ENCODE results near the gene GPRC5C.
A peak's percentile ranks its signal among the peaks of the same experiment; 100 is the strongest.

GPRC5C gene, protein sequence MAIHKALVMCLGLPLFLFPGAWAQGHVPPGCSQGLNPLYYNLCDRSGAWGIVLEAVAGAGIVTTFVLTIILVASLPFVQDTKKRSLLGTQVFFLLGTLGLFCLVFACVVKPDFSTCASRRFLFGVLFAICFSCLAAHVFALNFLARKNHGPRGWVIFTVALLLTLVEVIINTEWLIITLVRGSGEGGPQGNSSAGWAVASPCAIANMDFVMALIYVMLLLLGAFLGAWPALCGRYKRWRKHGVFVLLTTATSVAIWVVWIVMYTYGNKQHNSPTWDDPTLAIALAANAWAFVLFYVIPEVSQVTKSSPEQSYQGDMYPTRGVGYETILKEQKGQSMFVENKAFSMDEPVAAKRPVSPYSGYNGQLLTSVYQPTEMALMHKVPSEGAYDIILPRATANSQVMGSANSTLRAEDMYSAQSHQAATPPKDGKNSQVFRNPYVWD

GRCh38 chr17:74431568-74432423 is at the start of gene GPRC5C:
Gene GPRC5C (plus strand): TSS chr17:74432088. CDS start chr17:74439777, 7,689 bp downstream.
- Histone ChIP-seq H3K4me3 (ENCODE audit: low read length) (peak within 1 kb of the TSS; percentile 35), H3K9me3 (ENCODE audit: low read length) (peaks cover 6% of the 10 kb centered on the region), H3K4me1 (ENCODE audit: insufficient read depth, low read length) (peaks cover 18% of the 10 kb centered on the region), H3K27me3 (ENCODE audit: insufficient read depth, low read length) (peaks cover 69% of the 10 kb centered on the region), H2AFZ (ENCODE audit: low read depth, low read length) (peak within 1 kb of the TSS; percentile 62), H3K36me3 (ENCODE audit: insufficient read depth, low read length) (no peaks in the 10 kb centered on the region)

- peaks cover 6% of the 10 kb centered on the region for H3K27me3 ChIP-seq (ENCODE audit: insufficient read depth, low read length)
- H3K36me3 ChIP-seq (ENCODE audit: insufficient read depth, low read length), result no peaks in the 10 kb centered on the region
- no peaks in the 10 kb centered on the region for H3K9me3 ChIP-seq (ENCODE audit: low read length)
- H3K4me3 ChIP-seq (ENCODE audit: low read length), result no peak overlapping the region
- H2AFZ ChIP-seq (ENCODE audit: low read depth, low read length), result no peak overlapping the region
- H3K4me1 ChIP-seq (ENCODE audit: insufficient read depth, low read length), result peaks cover 2% of the 10 kb centered on the region
Measured at GRCh38 chr17:74383141-74383540, 48.7 kb upstream of the GPRC5C start.

DNA sequence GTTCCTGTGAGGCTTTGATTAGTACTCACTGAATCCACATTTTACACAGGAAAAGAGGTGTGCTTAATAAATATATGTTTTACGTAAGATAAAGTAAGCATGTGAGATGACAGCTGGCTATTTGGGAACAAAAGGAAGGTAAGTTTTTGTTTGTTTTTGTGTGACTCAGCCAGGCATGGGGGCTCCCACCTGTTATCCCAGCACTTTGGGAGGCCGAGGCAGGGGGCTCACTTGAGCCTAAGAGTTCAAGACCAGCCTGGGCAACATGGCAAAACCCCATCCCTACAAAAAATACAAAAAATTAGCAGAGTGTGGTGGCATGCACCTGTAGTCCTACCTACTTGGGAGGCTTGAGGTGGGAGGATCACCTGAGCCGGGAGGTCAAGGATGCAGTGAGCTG is 46.7 kb upstream of the GPRC5C start:
- Histone ChIP-seq H3K27me3 (ENCODE audit: insufficient read depth, low read length) (peaks cover 9% of the 10 kb centered on the region), H2AFZ (ENCODE audit: low read depth, low read length) (no peak overlapping the region), H3K9me3 (ENCODE audit: low read length) (no peaks in the 10 kb centered on the region), H3K36me3 (ENCODE audit: insufficient read depth, low read length) (no peaks in the 10 kb centered on the region), H3K4me1 (ENCODE audit: insufficient read depth, low read length) (no peaks in the 10 kb centered on the region), H3K4me3 (ENCODE audit: low read length) (no peak overlapping the region)

GRCh38 chr17:74386386-74386785 is 45.5 kb upstream of the GPRC5C start:
- Histone ChIP-seq H2AFZ (ENCODE audit: low read depth, low read length) (no peak overlapping the region), H3K4me1 (ENCODE audit: insufficient read depth, low read length) (no peaks in the 10 kb centered on the region), H3K9me3 (ENCODE audit: low read length) (no peaks in the 10 kb centered on the region), H3K27me3 (ENCODE audit: insufficient read depth, low read length) (peaks cover 9% of the 10 kb centered on the region), H3K36me3 (ENCODE audit: insufficient read depth, low read length) (no peaks in the 10 kb centered on the region), H3K4me3 (ENCODE audit: low read length) (no peak overlapping the region)

DNA sequence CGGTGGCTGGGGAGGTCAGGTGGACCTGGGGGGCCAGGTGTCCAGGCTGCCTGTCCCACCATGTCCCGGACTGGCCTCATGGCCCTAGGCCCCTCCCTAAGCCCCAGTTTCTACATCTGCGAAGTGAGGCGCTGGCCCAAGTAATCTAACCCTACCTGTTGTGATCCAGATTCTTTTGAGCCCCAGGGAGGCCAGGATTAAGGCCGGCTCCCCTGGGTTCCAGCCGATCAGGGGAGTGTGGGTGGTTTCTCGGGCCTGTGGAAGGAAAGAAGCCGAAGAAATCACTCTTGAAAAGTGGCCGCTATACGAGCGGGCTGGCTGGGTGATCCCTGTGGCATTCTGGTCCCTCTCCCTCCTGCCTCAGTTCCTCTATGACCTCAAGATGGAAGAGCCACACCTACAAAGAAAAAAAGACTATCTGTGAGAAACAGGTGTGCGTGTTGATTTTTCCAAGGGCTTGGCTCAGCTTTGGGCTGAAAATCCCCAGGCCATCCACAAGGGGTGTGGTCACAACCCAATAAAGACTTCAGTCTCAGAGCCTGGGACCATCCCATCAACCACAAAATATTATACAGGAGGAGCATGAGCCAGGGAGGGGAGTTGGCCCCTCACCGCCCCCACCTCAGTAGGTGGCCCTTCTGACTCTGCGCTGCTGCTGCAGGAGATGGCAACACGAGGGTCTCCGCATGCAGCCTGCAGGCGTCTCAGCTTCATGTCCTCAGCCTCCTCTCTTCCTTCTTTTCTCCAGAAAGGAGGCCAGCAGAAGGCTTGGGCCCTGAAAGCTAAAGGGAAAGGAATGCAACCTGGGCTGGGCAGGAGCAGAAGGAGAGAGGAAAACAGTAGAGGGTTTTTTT is 44.3 kb upstream of the GPRC5C start:
- Histone ChIP-seq H2AFZ (ENCODE audit: low read depth, low read length) (no peak overlapping the region), H3K4me1 (ENCODE audit: insufficient read depth, low read length) (no peaks in the 10 kb centered on the region), H3K36me3 (ENCODE audit: insufficient read depth, low read length) (no peaks in the 10 kb centered on the region), H3K4me3 (ENCODE audit: low read length) (no peak overlapping the region), H3K27me3 (ENCODE audit: insufficient read depth, low read length) (peaks cover 9% of the 10 kb centered on the region), H3K9me3 (ENCODE audit: low read length) (no peaks in the 10 kb centered on the region)

DNA sequence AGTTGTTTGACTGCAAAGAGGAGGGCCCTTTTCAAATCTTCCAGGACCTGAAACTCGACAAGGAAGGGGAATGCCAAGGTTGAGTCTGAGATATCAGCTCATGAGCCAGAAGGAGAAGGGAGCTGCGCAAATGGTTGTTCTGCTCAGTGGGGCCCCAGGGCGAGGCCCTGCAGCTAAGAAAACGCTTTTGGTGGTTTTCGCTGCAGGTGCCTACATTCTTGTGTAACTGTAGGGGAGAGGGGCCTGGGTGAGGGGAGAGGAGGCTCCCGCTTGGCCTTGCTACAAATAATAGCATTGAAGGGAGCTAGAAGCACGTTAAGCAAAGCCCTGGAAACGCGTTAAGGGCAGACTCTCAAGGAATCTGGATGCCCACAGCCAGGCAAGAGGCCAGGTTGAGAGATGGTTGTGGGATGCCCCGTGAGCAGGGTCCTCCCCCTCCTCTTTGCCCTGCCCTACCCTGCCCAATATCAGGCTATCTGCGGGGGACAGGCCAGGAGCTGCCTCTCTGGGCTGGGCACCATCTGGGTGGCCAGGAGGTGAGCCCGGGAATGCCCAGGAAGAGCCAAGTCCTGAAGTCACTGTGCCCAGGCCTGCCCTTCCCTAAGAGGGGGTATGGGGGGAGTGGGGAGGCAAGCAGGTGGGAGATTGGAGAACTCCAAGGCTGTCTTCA is 42.7 kb upstream of the GPRC5C start:
- Histone ChIP-seq H3K27me3 (ENCODE audit: insufficient read depth, low read length) (peaks cover 9% of the 10 kb centered on the region), H2AFZ (ENCODE audit: low read depth, low read length) (no peak overlapping the region), H3K4me3 (ENCODE audit: low read length) (no peak overlapping the region), H3K36me3 (ENCODE audit: insufficient read depth, low read length) (no peaks in the 10 kb centered on the region), H3K4me1 (ENCODE audit: insufficient read depth, low read length) (no peaks in the 10 kb centered on the region), H3K9me3 (ENCODE audit: low read length) (no peaks in the 10 kb centered on the region)

DNA sequence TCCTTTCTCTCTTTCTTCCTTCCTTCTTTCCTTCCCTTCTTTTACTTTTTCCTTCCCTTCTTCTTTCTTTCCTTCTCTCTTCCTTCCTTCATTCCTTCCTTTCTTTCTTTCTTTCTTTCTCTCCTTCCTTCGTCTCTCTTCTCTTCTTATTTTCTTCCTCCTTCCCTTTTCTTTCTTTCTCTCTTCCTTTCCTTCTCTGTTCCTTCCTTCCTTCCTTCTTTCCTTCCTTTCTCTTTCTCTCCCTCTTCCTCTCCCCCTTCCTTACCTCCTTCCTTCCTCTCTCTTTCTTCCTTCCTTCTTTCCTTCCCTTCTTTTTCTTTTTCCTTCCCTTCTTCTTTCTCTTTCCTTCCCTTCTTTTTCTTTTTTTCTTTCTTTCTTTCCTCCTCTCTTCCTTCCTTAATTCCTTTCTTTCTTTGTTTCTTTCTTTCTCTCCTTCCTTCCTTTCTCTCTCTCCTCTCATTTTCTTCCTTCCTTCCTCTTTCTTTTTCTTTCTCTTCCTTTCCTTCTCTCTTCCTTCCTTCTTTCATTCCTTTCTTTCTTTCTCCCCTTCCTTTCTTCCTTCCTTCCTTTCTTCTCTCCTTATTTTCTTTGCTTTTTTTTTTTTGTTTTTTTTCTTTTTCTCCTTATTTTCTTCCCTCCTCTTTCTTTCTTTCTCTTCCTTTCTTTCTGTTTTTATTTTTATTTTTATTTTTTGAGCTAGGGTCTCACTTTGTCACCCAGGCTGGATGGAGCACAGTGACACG is 41.8 kb upstream of the GPRC5C start:
- Histone ChIP-seq H2AFZ (ENCODE audit: low read depth, low read length) (no peak overlapping the region), H3K9me3 (ENCODE audit: low read length) (no peaks in the 10 kb centered on the region), H3K36me3 (ENCODE audit: insufficient read depth, low read length) (no peaks in the 10 kb centered on the region), H3K4me1 (ENCODE audit: insufficient read depth, low read length) (no peaks in the 10 kb centered on the region), H3K4me3 (ENCODE audit: low read length) (no peak overlapping the region), H3K27me3 (ENCODE audit: insufficient read depth, low read length) (peaks cover 9% of the 10 kb centered on the region)

DNA sequence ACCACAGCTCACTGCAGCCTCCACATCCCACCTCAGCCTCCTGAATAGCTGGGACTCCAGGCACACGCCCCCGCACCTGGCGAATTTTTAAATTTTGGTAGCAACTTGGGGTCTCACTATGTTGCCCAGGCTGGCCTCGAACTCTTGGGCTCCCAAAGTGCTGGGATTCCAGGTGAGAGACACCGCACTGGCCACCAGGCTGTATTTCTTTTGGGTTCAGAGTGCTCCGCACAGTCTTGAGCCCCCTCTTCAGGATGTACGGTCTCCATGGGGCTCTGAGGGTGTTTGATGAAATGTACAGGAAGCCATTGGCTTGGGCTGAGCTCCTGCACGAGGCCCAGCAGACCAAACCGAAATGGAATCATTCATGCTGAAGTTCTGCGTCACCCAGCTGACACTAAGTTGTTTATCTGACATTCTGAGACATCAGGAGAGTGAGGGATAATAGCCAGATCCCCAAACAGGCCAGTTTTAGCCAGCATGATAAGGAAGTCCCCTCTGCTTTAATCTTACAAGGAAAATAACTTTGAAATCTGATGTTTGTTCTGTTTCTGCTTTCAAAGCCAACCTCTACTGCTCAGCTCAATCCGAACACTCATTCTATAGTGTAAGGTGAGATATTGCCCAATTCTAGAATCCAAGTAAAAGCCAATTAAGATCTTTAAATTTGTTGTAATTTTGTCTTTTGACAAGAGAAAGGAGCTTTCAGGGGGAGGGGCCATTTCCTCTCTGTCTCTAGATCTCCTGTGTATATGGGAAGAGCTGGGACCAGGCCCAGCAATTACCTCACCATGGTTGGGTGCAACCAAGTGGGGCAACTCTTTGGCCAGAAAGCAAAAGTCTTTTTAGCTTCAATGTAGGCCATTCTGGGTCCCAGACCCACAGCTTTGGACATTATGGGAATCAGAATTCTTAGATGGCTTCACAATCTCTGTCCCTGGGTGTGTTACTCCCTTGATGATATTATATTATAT is 40.9 kb upstream of the GPRC5C start:
- Histone ChIP-seq H3K9me3 (ENCODE audit: low read length) (no peaks in the 10 kb centered on the region), H3K27me3 (ENCODE audit: insufficient read depth, low read length) (peaks cover 9% of the 10 kb centered on the region), H2AFZ (ENCODE audit: low read depth, low read length) (no peak overlapping the region), H3K36me3 (ENCODE audit: insufficient read depth, low read length) (no peaks in the 10 kb centered on the region), H3K4me3 (ENCODE audit: low read length) (no peak overlapping the region), H3K4me1 (ENCODE audit: insufficient read depth, low read length) (no peaks in the 10 kb centered on the region)

- no peak overlapping the region for H2AFZ ChIP-seq (ENCODE audit: low read depth, low read length)
- H3K4me1 ChIP-seq (ENCODE audit: insufficient read depth, low read length), result no peaks in the 10 kb centered on the region
Measured at GRCh38 chr17:74391771-74392170, 40.1 kb upstream of the GPRC5C start.

GRCh38 chr17:74392848-74393247 is 39.0 kb upstream of the GPRC5C start:
- H3K9me3 ChIP-seq (ENCODE audit: low read length), result no peaks in the 10 kb centered on the region
- H2AFZ ChIP-seq (ENCODE audit: low read depth, low read length), result no peak overlapping the region
- H3K4me3 ChIP-seq (ENCODE audit: low read length), result no peak overlapping the region
- no peaks in the 10 kb centered on the region for H3K36me3 ChIP-seq (ENCODE audit: insufficient read depth, low read length)
- H3K27me3 ChIP-seq (ENCODE audit: insufficient read depth, low read length), result peaks cover 6% of the 10 kb centered on the region
- no peaks in the 10 kb centered on the region for H3K4me1 ChIP-seq (ENCODE audit: insufficient read depth, low read length)

More at GRCh38 chr17:74391771-74392170, 40.1 kb upstream of the GPRC5C start:
- peaks cover 7% of the 10 kb centered on the region for H3K27me3 ChIP-seq (ENCODE audit: insufficient read depth, low read length)
- no peak overlapping the region for H3K4me3 ChIP-seq (ENCODE audit: low read length)
- no peaks in the 10 kb centered on the region for H3K36me3 ChIP-seq (ENCODE audit: insufficient read depth, low read length)
- H3K9me3 ChIP-seq (ENCODE audit: low read length), result no peaks in the 10 kb centered on the region

GRCh38 chr17:74393346-74393942 is 38.4 kb upstream of the GPRC5C start:
- Histone ChIP-seq H3K36me3 (ENCODE audit: insufficient read depth, low read length) (no peaks in the 10 kb centered on the region), H3K4me1 (ENCODE audit: insufficient read depth, low read length) (no peaks in the 10 kb centered on the region), H3K27me3 (ENCODE audit: insufficient read depth, low read length) (peaks cover 2% of the 10 kb centered on the region), H2AFZ (ENCODE audit: low read depth, low read length) (no peak overlapping the region), H3K4me3 (ENCODE audit: low read length) (no peak overlapping the region), H3K9me3 (ENCODE audit: low read length) (no peaks in the 10 kb centered on the region)

Data from neuron (in vitro differentiated cells).